GM13977 (cell line): ENCODE results near the gene GALNT7.

ENCODE experiments used
- DNase-seq: peaks from one replicate; pipeline ENCODE4 v3.0.0; 2012; ENCODE audit warnings: low spot score
- in situ Hi-C: fragments of 300-500 bp; cut with MboI; formaldehyde crosslinking; loops from one replicate; pipeline ENCODE4 v1.12.0; 2022; ENCODE audit warnings: low sequenced_read_pairs, low pct_unique_long_range_greater_than_20kb, mixed read lengths, inconsistent platforms; ENCODE audit not compliant: unreplicated experiment
- TF ChIP-seq, protein P1 (sequence below): IDR thresholded peaks from 2 replicates; pipeline ENCODE4 v1.5.1; 2012; ENCODE audit warnings: mild to moderate bottlenecking, control low read depth; ENCODE audit not compliant: insufficient read depth; ENCODE audit errors: extremely low read depth, missing control alignments

Gene GALNT7

GRCh38 chr4:173233857-173234256 lies 65.2 kb downstream of the GALNT7 start:
- TF ChIP-seq, protein P1, sequence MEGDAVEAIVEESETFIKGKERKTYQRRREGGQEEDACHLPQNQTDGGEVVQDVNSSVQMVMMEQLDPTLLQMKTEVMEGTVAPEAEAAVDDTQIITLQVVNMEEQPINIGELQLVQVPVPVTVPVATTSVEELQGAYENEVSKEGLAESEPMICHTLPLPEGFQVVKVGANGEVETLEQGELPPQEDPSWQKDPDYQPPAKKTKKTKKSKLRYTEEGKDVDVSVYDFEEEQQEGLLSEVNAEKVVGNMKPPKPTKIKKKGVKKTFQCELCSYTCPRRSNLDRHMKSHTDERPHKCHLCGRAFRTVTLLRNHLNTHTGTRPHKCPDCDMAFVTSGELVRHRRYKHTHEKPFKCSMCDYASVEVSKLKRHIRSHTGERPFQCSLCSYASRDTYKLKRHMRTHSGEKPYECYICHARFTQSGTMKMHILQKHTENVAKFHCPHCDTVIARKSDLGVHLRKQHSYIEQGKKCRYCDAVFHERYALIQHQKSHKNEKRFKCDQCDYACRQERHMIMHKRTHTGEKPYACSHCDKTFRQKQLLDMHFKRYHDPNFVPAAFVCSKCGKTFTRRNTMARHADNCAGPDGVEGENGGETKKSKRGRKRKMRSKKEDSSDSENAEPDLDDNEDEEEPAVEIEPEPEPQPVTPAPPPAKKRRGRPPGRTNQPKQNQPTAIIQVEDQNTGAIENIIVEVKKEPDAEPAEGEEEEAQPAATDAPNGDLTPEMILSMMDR = no peak
- no peak for DNase-seq
- in situ Hi-C loops = no loop called here

GRCh38 chr4:173235050-173235449 lies 66.4 kb downstream of the GALNT7 start:
- no peak for DNase-seq
- in situ Hi-C loops = no loop called here
- TF ChIP-seq, protein P1 = no peak

DNA sequence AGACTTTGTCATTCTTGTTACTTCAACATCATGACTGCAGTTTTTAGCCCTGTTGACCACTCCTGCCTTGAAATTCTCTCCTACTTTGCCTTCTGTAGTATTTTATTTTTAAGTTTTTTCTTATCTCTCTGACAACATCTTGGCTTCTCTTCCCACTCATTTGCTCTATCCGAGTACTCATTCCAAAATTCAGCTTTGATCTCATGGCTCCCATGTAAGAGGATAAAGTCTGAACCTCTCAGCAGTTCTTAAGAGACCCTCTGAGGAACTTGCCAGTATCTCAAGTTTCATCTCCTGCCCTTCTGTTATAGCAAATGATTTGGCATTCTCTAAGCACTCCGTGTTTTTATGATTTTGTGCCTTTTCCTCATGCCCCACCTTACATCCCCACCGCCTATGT lies 67.7 kb downstream of the GALNT7 start:
- in situ Hi-C loops = no loop called here
- no peak for DNase-seq
- TF ChIP-seq, protein P1 = no peak

GRCh38 chr4:173237152-173237551 lies 68.5 kb downstream of the GALNT7 start:
- TF ChIP-seq, protein P1 = no peak
- in situ Hi-C loops = no loop called here
- DNase-seq = no peak

DNA sequence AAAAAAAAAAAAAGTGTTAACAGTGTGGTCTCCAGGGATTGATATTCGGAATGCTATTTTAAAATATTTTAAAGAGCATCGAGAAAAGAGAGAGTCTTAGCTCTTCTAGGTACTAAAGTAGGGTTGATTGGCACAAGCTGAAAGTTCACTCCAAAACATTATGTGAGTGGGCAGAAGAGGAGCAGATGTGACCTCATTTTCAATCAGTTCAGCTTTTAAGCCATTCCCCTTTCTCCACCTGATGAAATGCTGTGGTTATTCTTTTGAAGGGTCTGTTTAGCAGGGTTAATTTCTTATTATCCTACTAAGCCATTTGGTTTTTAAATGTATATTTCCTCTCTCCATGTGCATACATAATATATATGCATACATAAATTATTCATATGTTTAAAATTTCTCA lies 69.2 kb downstream of the GALNT7 start:
- in situ Hi-C loops = no loop called here
- no peak for DNase-seq
- TF ChIP-seq, protein P1 = no peak

- in situ Hi-C loops = no loop called here
- TF ChIP-seq, protein P1 = no peak
- no peak for DNase-seq
Measured at GRCh38 chr4:173240696-173241095, 72.1 kb downstream of the GALNT7 start.
